ENCODE data around the gene HSP90AB1. TPM values are rescaled to one million over a fixed set of nuclear protein-coding genes. Genes with fewer than 3 reads are reported as not detected.

The HSP90AB1 gene
- total RNA-seq, 4 donors from 2014 or later: 433 to 696 (median 601) TPM

DNA sequence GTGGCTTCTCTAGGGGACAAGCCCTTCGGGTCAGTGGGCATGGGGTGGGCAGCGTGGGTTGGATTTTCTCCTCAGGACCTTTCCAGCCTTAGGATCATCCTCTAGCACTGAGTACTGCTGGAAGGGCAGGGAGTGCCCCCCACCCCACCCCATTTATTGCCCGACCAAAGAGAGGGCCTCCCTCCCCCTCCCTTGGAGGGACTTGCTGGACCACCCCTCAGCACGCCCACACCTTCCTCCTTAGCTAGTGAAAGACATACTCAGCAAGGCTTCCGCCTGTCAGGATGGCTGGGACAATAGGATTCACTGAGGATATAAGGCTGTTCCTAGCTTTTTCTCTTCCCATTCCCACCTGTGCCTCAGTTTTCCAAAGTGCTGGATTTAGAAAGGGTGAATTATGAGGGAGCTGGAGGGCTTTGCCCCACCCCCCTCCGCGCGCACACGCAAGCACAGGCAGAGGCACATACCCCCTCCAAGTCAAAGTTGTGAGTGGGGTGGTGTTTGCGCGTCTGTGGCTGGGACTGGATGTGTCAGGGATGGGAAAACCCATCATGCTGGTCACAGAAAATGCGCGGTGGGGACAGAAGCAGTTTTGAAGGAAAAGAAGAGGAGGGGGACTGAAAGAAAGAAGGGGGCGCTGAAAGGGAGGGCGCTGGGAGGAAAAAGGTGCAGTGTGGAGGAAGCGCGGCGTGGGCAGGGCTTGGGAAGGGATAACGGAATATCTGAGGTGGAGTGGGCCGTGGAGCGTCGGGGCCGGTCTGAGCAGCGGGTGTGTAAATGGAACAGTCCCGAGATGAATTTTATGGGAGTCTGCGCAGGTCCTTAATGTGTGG, 24.2 kb upstream of the HSP90AB1 start:
- TF ChIP-seq POLR2A (IDR thresholded peaks at IDR 0.05): no peak
- TF ChIP-seq, protein P1, sequence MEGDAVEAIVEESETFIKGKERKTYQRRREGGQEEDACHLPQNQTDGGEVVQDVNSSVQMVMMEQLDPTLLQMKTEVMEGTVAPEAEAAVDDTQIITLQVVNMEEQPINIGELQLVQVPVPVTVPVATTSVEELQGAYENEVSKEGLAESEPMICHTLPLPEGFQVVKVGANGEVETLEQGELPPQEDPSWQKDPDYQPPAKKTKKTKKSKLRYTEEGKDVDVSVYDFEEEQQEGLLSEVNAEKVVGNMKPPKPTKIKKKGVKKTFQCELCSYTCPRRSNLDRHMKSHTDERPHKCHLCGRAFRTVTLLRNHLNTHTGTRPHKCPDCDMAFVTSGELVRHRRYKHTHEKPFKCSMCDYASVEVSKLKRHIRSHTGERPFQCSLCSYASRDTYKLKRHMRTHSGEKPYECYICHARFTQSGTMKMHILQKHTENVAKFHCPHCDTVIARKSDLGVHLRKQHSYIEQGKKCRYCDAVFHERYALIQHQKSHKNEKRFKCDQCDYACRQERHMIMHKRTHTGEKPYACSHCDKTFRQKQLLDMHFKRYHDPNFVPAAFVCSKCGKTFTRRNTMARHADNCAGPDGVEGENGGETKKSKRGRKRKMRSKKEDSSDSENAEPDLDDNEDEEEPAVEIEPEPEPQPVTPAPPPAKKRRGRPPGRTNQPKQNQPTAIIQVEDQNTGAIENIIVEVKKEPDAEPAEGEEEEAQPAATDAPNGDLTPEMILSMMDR (IDR thresholded peaks at IDR 0.05): no peak
- intact Hi-C loops (cut with DNase I): no loop called here
- peak overlapping the region; percentile 66 to 91 (median 88) for H3K27ac ChIP-seq
- no peaks in the 10 kb centered on the region for H3K27me3 ChIP-seq
- H3K36me3 ChIP-seq: peaks cover 0 to 2% (median 0%) of the 10 kb centered on the region in 3 donors
- DNase-seq: no peak
- 14 to 15% methylated on average over 18 to 24 of the region's 26 CpGs for WGBS, 2 donors
- H3K4me1 ChIP-seq: peaks cover 63 to 100% (median 80%) of the 10 kb centered on the region in 3 donors
- H3K9me3 ChIP-seq: no peaks in the 10 kb centered on the region
- H3K4me3 ChIP-seq: peak overlapping the region; percentile 43 to 85 (median 62)

DNA sequence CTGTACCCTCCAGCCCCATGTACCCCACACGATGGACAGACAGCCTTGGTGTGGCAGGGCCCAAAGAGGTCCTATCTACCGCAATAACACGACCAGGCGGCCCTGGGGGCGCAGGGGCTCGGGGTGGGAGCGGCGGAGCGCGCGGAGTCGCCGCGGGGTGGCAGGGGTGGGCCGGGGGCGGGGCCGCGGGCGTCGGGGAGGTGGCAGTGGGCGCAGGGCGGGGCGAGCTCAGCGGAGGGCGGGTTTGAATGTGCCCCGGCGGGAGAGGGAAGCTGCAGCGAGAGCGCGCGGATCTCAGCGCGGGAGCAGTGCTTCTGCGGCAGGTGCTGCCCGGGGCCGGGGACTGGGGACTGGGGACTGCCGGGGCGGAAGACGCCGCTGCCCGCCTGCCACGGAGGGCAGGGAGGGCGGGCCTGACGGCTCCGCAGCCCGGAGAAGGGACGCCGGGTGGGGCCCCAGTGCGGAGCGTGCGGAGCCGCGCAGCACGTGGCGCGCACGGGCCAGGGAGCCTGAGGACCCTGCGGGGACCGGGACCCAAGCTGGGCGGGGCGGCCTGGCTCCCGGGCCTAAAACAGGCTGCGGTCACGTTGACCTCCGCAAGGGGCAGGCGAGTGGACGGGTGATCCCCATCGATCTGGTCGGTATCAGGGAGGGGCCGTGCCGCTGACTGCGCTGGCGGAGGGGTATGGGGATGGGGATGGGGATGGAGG, 23.4 kb upstream of the HSP90AB1 start, which contains the start of gene SLC29A1:
Gene SLC29A1, plus strand, starts transcription at position 277 of the 710 bp plus-strand sequence. CDS start 3,719 bp downstream, outside the sequence.
- Histone ChIP-seq H3K27ac (peak within 1 kb of the TSS; percentile 66 to 91 (median 88)), H3K36me3 (peaks cover 0 to 3% (median 0%) of the 10 kb centered on the region in 3 donors), H3K4me1 (peaks cover 62 to 95% (median 74%) of the 10 kb centered on the region in 3 donors), H3K27me3 (no peaks in the 10 kb centered on the region), H3K9me3 (no peaks in the 10 kb centered on the region), H3K4me3 (peak within 1 kb of the TSS; percentile 43 to 85 (median 62))
- WGBS, 2 donors: 0% methylated on average over 5 of the region's 73 CpGs; no CpG with 5 or more reads in 1 of the 2 donors
- intact Hi-C loops (cut with DNase I): no loop called here
- TF ChIP-seq, protein P1 (IDR thresholded peaks at IDR 0.05): peak in 1 of 6 experiments; percentile 10
- peak in 1 of 4 donors; percentile 44 for TF ChIP-seq POLR2A (IDR thresholded peaks at IDR 0.05)
- DNase-seq: no peak

DNA sequence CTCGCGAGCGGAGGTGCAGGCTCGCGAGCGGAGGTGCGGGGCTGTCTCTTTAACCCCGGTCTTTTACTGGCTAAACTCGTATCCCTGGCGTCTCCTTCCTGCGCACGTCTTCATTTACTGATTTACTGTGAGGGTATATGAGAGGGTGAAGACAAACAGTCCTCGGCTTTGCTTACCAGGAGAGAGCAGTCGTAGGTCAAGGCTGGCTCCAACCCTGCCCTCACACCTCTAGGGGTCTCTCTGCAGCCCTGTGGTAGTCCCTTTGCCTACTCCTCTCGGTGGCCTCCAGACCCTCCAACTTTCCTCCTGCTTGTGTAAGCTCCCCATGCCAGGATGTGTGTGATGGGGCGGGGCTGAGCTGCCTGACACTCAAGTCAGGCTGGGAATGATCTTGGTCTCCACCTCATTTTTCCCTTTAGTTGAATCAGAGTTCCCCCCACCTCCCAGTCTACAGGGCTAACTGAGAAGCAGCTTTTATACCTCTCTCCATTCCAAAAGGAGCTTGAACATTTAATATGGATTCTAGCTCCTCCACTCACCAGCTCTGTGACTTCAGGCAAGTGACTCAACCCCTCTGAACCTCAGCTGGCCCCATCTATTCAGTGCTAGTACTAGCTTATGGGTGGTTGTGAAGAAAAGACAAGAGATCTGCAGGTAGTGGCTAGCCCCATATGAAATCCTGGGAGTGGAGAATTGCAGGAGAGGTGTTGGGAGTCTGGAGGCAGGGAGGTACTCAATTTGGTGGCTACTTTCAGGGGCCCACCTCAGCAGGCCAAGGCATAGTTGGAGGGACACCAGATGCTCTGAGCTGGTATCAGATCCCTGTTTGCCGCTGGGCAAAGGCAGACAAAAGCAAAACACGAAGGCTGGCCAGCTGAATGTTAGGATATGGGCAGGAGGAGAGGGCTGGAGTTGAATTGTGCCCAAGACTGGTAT, 22.6 kb upstream of the HSP90AB1 start:
- intact Hi-C loops (cut with DNase I): no loop called here
- H3K27ac ChIP-seq: peak overlapping the region in 3 of 4 donors; percentile 86 to 91 (median 90)
- 9 to 12% methylated on average over 10 to 12 of the region's 18 CpGs for WGBS, 2 donors

DNA sequence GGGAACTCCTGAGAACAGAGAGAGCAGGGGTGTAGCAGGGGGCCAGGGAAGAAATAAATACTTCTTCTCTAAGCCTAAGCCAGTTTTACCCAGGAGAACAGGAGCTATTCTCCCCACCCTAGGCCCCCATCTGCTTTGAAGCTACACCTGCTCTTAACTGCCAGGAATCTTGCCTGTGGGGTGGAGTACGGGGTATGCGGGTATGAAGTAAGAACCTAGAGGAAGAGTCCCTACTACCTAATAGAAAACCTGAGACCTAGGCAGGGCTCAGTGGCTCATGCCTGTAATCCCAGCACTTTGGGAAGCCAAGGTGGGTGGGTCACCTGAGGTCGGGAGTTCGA, 22.0 kb upstream of the HSP90AB1 start:
- no peak for DNase-seq
- Histone ChIP-seq H3K27ac (peak overlapping the region in 1 of 4 donors; percentile 90), H3K36me3 (peaks cover 2 to 11% (median 3%) of the 10 kb centered on the region in 3 donors), H3K4me3 (no peak overlapping the region), H3K9me3 (no peaks in the 10 kb centered on the region), H3K27me3 (no peaks in the 10 kb centered on the region), H3K4me1 (peaks cover 51 to 81% (median 62%) of the 10 kb centered on the region in 3 donors)
- intact Hi-C loops (cut with DNase I): no loop called here
- TF ChIP-seq POLR2A (IDR thresholded peaks at IDR 0.05): no peak
- TF ChIP-seq, protein P1 (IDR thresholded peaks at IDR 0.05): no peak
- WGBS, 2 donors: 83 to 88% methylated on average over 2 to 4 of the region's 4 CpGs

More for the DNA sequence above, 22.6 kb upstream of the HSP90AB1 start:
- Histone ChIP-seq H3K36me3 (peaks cover 0 to 5% (median 3%) of the 10 kb centered on the region in 3 donors), H3K27me3 (no peaks in the 10 kb centered on the region), H3K4me3 (peak overlapping the region; percentile 43 to 85 (median 62)), H3K4me1 (peaks cover 56 to 87% (median 68%) of the 10 kb centered on the region in 3 donors), H3K9me3 (no peaks in the 10 kb centered on the region)
- no peak for DNase-seq
- TF ChIP-seq, protein P1 (IDR thresholded peaks at IDR 0.05): no peak
- TF ChIP-seq POLR2A (IDR thresholded peaks at IDR 0.05): no peak
